Hepatocyte (in vitro differentiated cells): Measurements from ENCODE around the gene FCHO1.
"Not testable (repeated sequence)": the region's sequence is repeated elsewhere in the genome, so short reads cannot be mapped to it uniquely, and the experiment has no call there.

Source experiments
- EZH2 ChIP-seq: fragments of 200-600 bp; sonication (generic); IDR thresholded peaks from 2 replicates; pipeline ENCODE4 v1.6.1; 2016; ENCODE audit warnings: antibody characterized with exemption, mild to moderate bottlenecking, borderline replicate concordance
- EZH2phosphoT487 ChIP-seq: fragments of 200-600 bp; sonication (generic); IDR thresholded peaks from one replicate; pipeline ENCODE4 v1.6.1; 2018; ENCODE audit warnings: antibody characterized with exemption, mild to moderate bottlenecking, low read depth, moderate library complexity; ENCODE audit not compliant: unreplicated experiment, severe bottlenecking
- TF ChIP-seq, protein P1 (sequence below): fragments of 200-600 bp; sonication (generic); IDR thresholded peaks from 2 replicates; pipeline ENCODE4 v1.5.1; 2016; ENCODE audit warnings: antibody characterized with exemption, mild to moderate bottlenecking; ENCODE audit not compliant: poor library complexity

DNA sequence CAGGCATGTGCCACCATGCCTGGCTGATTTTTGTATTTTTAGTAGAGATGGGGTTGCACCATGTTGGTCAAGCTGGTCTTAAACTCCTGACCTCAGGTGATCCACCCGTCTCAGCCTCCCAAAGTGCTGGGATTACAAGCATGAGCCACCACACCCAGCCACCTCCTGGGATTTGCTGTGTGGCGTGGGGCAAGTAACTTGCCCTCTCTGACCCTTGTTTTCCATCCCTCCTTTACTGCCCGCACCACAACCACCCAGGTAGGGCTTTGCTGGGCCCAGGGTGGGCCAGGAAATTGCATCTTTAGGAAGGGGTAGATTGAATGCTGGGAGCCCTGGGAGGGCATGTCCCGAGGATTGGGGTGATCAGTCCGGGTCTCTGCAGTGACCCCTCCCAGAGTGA, 32.4 kb downstream of the FCHO1 start:
- TF ChIP-seq EZH2, EZH2phosphoT487: not testable (repeated sequence)
- TF ChIP-seq, protein P1, sequence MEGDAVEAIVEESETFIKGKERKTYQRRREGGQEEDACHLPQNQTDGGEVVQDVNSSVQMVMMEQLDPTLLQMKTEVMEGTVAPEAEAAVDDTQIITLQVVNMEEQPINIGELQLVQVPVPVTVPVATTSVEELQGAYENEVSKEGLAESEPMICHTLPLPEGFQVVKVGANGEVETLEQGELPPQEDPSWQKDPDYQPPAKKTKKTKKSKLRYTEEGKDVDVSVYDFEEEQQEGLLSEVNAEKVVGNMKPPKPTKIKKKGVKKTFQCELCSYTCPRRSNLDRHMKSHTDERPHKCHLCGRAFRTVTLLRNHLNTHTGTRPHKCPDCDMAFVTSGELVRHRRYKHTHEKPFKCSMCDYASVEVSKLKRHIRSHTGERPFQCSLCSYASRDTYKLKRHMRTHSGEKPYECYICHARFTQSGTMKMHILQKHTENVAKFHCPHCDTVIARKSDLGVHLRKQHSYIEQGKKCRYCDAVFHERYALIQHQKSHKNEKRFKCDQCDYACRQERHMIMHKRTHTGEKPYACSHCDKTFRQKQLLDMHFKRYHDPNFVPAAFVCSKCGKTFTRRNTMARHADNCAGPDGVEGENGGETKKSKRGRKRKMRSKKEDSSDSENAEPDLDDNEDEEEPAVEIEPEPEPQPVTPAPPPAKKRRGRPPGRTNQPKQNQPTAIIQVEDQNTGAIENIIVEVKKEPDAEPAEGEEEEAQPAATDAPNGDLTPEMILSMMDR: not testable (repeated sequence)
